BLaER1 (cell line): ENCODE data around the gene NOTCH1.

Source experiments
- H3K27ac ChIP-seq: shearing (Covaris generic); formaldehyde crosslinking; 2 replicates; pipeline ENCODE4 v1.8.1; 2022
- H3K27me3 ChIP-seq: shearing (Covaris generic); formaldehyde crosslinking; 2 replicates; pipeline ENCODE4 v1.8.1; 2022
- H3K36me3 ChIP-seq: shearing (Covaris generic); formaldehyde crosslinking; 2 replicates; pipeline ENCODE4 v1.8.1; 2022
- H3K4me1 ChIP-seq: shearing (Covaris generic); formaldehyde crosslinking; 2 replicates; pipeline ENCODE4 v1.8.1; 2022
- H3K4me2 ChIP-seq: shearing (Covaris generic); formaldehyde crosslinking; 2 replicates; pipeline ENCODE4 v1.8.1; 2022
- H3K4me3 ChIP-seq: shearing (Covaris generic); formaldehyde crosslinking; 2 replicates; pipeline ENCODE4 v1.8.1; 2022
- H3K9ac ChIP-seq: shearing (Covaris generic); formaldehyde crosslinking; 2 replicates; pipeline ENCODE4 v1.8.1; 2022
- H3K9me3 ChIP-seq: shearing (Covaris generic); formaldehyde crosslinking; 2 replicates; pipeline ENCODE4 v1.8.1; 2022
- H4K20me1 ChIP-seq: shearing (Covaris generic); formaldehyde crosslinking; 2 replicates; pipeline ENCODE4 v1.8.1; 2022
- Cebpa-rat ChIP-seq: shearing (Covaris generic); IDR thresholded peaks from 2 replicates; pipeline ENCODE4 v1.8.1; 2022

The NOTCH1 gene

DNA sequence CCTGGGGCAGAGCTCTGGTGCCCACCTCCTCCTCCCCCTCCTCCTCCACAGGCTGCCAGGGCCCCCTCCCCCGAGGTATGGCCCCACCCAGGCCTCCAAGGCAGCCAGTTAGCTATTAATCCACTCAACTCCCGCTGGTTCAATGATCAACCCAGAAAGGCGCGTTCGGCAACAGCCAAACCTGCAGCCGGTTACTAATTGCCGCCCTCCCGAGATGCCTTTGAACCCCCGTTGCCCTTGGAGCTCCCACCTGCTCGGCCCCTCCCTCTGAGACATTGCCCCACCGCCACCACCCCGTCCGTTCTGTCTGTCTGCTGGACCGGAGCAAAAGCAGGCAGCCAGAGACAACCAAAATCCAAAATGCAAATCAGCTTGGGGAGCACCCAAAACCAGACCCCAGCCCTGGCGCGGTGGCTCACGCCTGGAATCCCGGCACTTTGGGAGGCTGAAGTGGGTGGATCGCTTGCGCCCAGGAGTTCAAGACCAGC lies 25.8 kb downstream of the NOTCH1 start:
- H3K27me3 ChIP-seq = no peaks in the 10 kb centered on the region
- no peaks in the 10 kb centered on the region for H3K9me3 ChIP-seq
- H4K20me1 ChIP-seq = peaks cover 92% of the 10 kb centered on the region
- peaks cover 58% of the 10 kb centered on the region for H3K4me1 ChIP-seq
- H3K4me2 ChIP-seq = peak overlapping the region; percentile 58
- no peak for TF ChIP-seq Cebpa-rat
- peaks cover 67% of the 10 kb centered on the region for H3K36me3 ChIP-seq
- no peak overlapping the region for H3K4me3 ChIP-seq
- H3K9ac ChIP-seq = 0 out of 2 replicates have a peak overlapping the region, but pooled peaks have one; percentile 34
- H3K27ac ChIP-seq = peak overlapping the region; percentile 53; the same call in 1 of the 2 replicates

DNA sequence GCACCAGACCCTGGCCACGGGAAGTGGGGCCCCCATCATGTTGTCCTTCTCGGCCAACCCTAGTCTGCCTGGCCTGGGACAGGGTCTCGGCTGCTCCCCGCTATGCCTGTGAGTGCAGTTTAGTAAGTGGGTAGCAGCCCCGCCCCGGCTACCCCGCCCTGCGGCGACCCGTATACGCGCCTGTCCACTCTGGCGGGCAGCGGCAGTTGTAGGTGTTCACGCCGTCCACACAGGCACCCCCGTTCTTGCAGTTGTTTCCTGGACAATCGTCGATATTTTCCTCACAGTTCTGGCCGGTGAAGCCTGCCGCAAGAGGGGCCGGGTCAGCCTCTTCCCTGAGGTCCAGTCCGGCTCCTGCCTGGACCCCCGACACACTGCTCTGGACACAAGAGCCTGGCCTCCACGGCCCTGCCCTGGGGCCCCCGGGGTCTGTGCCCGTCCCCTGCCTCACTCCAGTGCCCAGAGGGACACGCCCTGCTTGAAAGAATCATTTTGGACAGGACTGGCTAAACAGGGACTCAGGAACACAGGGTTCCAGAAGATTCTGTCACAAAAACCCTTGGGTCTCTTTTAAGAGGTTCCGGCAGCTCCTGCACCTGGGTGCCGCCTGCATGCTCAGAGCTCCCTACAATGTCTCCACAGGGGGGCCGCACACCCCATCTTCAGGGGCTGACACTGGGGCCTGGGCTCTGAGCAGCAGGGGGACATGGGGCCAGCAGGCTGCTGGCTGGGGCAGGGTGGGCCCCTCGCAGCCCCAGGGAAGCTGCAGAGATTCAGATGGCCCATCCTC lies 26.4 kb downstream of the NOTCH1 start:
- no peak overlapping the region for H3K4me3 ChIP-seq
- peaks cover 73% of the 10 kb centered on the region for H3K36me3 ChIP-seq
- H3K9ac ChIP-seq = 0 out of 2 replicates have a peak overlapping the region, but pooled peaks have one; percentile 34
- no peaks in the 10 kb centered on the region for H3K9me3 ChIP-seq
- peaks cover 92% of the 10 kb centered on the region for H4K20me1 ChIP-seq
- H3K27ac ChIP-seq = peak overlapping the region; percentile 53; the same call in 1 of the 2 replicates
- no peak for TF ChIP-seq Cebpa-rat
- H3K27me3 ChIP-seq = no peaks in the 10 kb centered on the region
- peaks cover 52% of the 10 kb centered on the region for H3K4me1 ChIP-seq
- H3K4me2 ChIP-seq = peak overlapping the region; percentile 58

DNA sequence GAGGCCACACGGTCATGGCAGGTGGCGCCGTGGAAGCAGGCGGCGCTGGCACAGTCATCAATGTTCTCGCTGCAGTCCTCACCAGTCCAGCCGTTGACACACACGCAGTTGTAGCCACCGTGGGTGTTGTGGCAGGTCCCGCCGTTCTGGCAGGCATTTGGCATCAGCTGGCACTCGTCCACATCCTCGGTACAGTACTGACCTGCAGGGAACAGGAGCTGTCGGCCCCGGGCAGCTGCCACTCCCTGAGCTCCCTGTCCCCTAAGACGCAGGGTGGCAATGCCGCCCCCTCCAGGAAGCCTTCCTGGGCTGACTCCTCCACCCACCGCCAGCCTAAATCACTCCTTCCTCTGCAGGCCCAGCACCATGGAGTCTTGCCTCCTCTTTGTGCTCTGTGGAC lies 27.2 kb downstream of the NOTCH1 start:
- Histone ChIP-seq H3K4me2 (no peak overlapping the region), H3K27ac (no peak overlapping the region)

DNA sequence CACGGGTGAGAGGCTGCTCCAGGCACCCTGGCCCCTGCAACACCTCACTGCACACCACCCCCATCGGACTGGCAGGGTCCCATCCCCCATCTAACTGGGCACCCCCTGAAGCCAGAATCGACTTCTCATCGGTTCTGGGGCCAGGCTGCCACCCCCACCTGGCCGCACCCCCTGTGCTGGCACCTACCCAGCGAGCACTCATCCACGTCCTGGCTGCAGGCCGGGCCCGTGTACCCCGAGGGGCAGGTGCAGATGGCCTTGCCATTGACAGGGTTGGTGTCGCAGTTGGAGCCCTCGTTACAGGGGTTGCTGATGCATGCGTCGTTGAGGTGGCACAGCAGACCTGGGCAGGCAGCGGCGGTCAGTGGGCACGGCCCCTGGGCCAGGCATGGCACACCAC lies 27.9 kb downstream of the NOTCH1 start:
- Histone ChIP-seq H3K27me3 (no peaks in the 10 kb centered on the region), H3K36me3 (peaks cover 78% of the 10 kb centered on the region)

More for the DNA sequence above, 27.2 kb downstream of the NOTCH1 start:
- no peak for TF ChIP-seq Cebpa-rat
- Histone ChIP-seq H3K27me3 (no peaks in the 10 kb centered on the region), H3K9me3 (no peaks in the 10 kb centered on the region), H3K4me3 (no peak overlapping the region), H3K36me3 (peaks cover 78% of the 10 kb centered on the region), H3K9ac (no peak overlapping the region), H3K4me1 (peaks cover 44% of the 10 kb centered on the region), H4K20me1 (peaks cover 92% of the 10 kb centered on the region)

DNA sequence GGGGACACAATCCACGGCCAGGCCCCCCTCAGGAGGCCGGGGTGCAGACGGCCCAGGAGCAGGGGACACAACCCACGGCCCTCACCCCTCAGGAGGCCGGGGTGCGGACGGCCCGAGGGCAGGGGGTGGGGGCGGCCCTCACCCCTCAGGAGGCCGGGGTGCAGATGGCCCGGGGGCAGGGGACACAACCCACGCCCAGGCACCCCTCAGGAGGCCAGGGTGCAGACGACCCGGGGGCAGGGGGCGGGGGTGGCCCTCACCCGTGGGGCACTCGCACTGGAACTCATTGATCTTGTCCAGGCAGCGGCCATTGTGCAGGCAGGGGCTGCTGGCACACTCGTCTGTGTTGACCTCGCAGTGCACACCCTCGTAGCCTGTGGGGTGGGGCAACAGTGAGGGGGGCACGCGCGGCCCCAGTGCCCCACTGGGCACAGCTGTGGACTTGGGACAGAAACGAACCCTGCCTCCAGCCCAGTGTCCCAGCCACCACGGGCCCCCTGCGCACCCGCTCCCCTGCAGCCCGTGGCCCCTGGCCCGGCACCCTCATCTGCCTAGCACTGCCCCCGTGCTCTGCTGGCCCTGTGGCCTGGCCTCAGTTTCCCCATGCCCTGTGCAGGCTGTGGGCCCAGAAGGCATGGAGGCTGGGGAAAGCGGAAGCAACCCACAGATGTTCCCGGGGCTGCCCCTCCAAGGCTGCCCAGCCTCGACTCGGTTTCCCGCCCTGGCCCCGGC lies 28.7 kb downstream of the NOTCH1 start:
- Histone ChIP-seq H3K9ac (no peak overlapping the region), H3K4me2 (no peak overlapping the region), H3K9me3 (no peaks in the 10 kb centered on the region), H3K27ac (no peak overlapping the region), H3K4me3 (no peak overlapping the region), H4K20me1 (peaks cover 88% of the 10 kb centered on the region), H3K27me3 (no peaks in the 10 kb centered on the region), H3K4me1 (peaks cover 29% of the 10 kb centered on the region), H3K36me3 (peaks cover 76% of the 10 kb centered on the region)
- no peak for TF ChIP-seq Cebpa-rat

More for the DNA sequence above, 27.9 kb downstream of the NOTCH1 start:
- Histone ChIP-seq H3K4me3 (no peak overlapping the region), H3K4me2 (no peak overlapping the region), H3K27ac (no peak overlapping the region), H3K9me3 (no peaks in the 10 kb centered on the region), H3K4me1 (peaks cover 37% of the 10 kb centered on the region), H4K20me1 (peaks cover 92% of the 10 kb centered on the region), H3K9ac (no peak overlapping the region)
- no peak for TF ChIP-seq Cebpa-rat

DNA sequence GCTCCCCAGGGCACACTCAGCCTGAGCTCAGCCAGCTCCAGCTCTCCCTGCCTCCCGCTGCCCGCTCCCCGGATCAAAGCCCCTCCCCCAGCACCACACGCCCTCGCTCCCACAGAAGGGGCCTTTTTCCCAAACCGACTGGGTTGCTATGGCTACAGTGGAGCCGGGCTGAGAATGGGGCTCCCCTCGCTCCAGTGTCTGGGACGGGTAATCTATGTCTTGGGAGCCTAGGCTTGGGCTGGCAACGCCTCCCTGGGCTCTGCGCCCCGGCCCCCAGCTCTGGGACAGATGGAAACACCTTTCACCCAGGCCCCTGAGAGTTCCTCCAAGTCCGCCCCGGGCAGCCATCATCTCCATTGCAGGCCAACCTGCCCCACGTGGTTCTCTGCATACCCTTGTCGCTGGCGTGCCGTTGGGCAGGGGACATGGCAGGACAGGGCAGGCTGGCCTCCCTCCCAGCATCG lies 29.6 kb downstream of the NOTCH1 start:
- peaks cover 20% of the 10 kb centered on the region for H3K4me1 ChIP-seq
- H3K4me3 ChIP-seq = no peak overlapping the region
- H3K36me3 ChIP-seq = peaks cover 84% of the 10 kb centered on the region
- no peak overlapping the region for H3K4me2 ChIP-seq
- no peak for TF ChIP-seq Cebpa-rat
- H3K27ac ChIP-seq = no peak overlapping the region
- H4K20me1 ChIP-seq = peaks cover 86% of the 10 kb centered on the region
- H3K9ac ChIP-seq = no peak overlapping the region
- no peaks in the 10 kb centered on the region for H3K27me3 ChIP-seq
- no peaks in the 10 kb centered on the region for H3K9me3 ChIP-seq

DNA sequence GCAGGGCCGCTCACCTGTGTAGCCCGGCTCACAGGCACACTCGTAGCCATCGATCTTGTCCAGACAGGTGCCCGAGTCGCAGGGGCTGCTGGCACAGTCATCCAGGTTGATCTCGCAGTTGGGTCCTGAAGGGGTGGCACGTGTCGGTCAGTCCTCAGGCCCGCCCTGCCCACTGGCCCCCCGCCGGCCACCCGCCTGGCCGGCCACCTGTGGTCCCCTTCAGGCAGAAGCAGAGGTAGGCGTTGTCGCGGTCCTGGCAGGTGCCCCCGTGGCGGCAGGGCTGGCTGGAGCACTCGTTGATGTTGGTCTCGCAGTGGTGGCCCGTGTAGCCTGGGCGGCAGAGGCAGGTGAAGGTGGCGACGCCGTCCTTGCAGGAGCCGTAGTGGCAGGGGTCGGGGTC lies 30.6 kb downstream of the NOTCH1 start:
- H3K4me3 ChIP-seq = no peak overlapping the region
- H3K4me1 ChIP-seq = peaks cover 10% of the 10 kb centered on the region
- H4K20me1 ChIP-seq = peaks cover 85% of the 10 kb centered on the region
- H3K9ac ChIP-seq = no peak overlapping the region
- H3K36me3 ChIP-seq = peaks cover 94% of the 10 kb centered on the region
- H3K9me3 ChIP-seq = no peaks in the 10 kb centered on the region
- H3K27ac ChIP-seq = no peak overlapping the region
- H3K27me3 ChIP-seq = no peaks in the 10 kb centered on the region
- no peak for TF ChIP-seq Cebpa-rat
- H3K4me2 ChIP-seq = no peak overlapping the region

DNA sequence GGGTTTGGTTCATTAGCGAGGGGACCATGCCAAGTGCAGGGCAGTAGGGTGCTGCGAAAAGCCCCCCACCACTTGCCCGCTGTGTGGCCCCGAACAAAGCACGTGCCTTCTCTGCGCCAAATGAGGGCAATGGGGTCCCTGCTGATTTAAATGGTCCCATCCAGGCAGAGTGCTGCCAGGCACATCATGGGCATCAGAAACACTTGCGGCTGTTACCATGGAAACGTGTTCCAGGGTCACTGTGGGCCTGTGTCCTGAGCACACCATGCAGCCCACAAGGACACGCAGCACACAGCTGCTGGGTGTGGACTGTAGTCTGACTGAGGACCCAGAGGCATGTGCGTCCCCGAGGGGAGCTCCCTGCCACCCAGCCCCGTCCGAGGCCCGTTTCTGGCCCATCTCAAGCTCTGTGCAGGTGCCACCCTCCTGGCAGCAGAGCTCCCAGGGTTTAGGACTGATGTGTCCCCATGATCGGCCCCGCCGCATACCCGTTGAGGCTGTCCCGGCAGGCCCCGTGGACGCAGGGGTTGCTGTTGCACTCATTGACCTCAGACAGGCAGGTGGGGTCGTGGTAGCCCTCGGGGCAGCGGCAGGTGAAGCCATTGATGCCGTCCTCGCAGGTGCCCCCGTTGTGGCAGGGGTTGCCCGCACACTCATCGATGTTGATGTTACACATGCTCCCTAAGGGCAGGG lies 31.7 kb downstream of the NOTCH1 start:
- no peak for TF ChIP-seq Cebpa-rat
- peaks cover 98% of the 10 kb centered on the region for H3K36me3 ChIP-seq

DNA sequence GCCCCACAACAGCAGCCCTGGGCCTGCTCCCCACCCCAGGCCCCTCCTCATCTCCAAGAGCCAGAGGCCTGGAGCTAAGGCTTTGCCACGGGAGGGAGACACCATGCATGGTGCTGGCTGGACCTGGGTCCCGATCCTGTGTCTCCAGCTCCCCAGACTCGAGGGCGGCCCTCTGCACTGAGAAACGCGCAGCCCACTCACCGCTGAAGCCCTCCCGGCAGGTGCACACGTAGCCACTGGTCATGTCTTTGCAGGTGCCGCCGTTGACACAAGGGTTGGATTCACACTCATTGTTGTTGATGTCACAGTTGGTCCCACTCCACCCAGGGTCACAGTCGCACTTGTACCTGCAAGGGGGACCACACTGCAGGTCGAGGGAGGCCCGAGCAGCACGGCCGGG lies 32.7 kb downstream of the NOTCH1 start:
- no peaks in the 10 kb centered on the region for H3K9me3 ChIP-seq
- TF ChIP-seq Cebpa-rat = no peak
- H3K27ac ChIP-seq = no peak overlapping the region
- no peaks in the 10 kb centered on the region for H3K4me1 ChIP-seq
- no peak overlapping the region for H3K4me3 ChIP-seq
- no peaks in the 10 kb centered on the region for H3K27me3 ChIP-seq
- peaks cover 98% of the 10 kb centered on the region for H3K36me3 ChIP-seq
- H3K9ac ChIP-seq = no peak overlapping the region
- H3K4me2 ChIP-seq = no peak overlapping the region
- H4K20me1 ChIP-seq = peaks cover 73% of the 10 kb centered on the region

More for the DNA sequence above, 31.7 kb downstream of the NOTCH1 start:
- peaks cover 83% of the 10 kb centered on the region for H4K20me1 ChIP-seq
- no peak overlapping the region for H3K27ac ChIP-seq
- H3K4me1 ChIP-seq = no peaks in the 10 kb centered on the region
- no peaks in the 10 kb centered on the region for H3K9me3 ChIP-seq
- no peaks in the 10 kb centered on the region for H3K27me3 ChIP-seq
- H3K4me3 ChIP-seq = no peak overlapping the region
- no peak overlapping the region for H3K4me2 ChIP-seq
- no peak overlapping the region for H3K9ac ChIP-seq
